ENCODE results near the gene MACROD2.

Gene MACROD2

GRCh38 chr20:14799545-14800216, 804.4 kb downstream of the MACROD2 start:
- no peak overlapping the region for H3K4me3 ChIP-seq (ENCODE audit: low read depth, low read length)
- H3K9me3 ChIP-seq (ENCODE audit: control insufficient read depth, insufficient read depth, low read depth, low read length) = no peaks in the 10 kb centered on the region
- TF ChIP-seq ZBTB20 (tag by site-specific recombination; IDR thresholded peaks at IDR 0.05) (no peak), ZNF26 (tag by site-specific recombination; IDR thresholded peaks at IDR 0.05) (no peak), ZNF239 (tag by site-specific recombination; IDR thresholded peaks at IDR 0.05) (no peak), ZNF596 (tag by site-specific recombination; IDR thresholded peaks at IDR 0.05) (no peak), ZSCAN23 (tag by site-specific recombination; IDR thresholded peaks at IDR 0.05) (no peak), EGR2 (tag by site-specific recombination; IDR thresholded peaks at IDR 0.05; ENCODE audit: low read depth) (no peak), ZNF580 (tag by site-specific recombination; IDR thresholded peaks at IDR 0.05) (no peak), INSM2 (tag by site-specific recombination; IDR thresholded peaks at IDR 0.05) (no peak), KLF7 (tag by site-specific recombination; IDR thresholded peaks at IDR 0.05; ENCODE audit: borderline replicate concordance) (no peak), ZSCAN30 (tag by site-specific recombination; IDR thresholded peaks at IDR 0.05) (no peak), ZNF777 (tag by site-specific recombination; IDR thresholded peaks at IDR 0.05; ENCODE audit: borderline replicate concordance) (no peak), GLIS2 (tag by site-specific recombination; IDR thresholded peaks at IDR 0.05) (no peak), IKZF3 (tag by site-specific recombination; IDR thresholded peaks at IDR 0.05) (no peak)
- no peaks in the 10 kb centered on the region for H3K36me3 ChIP-seq (ENCODE audit: control insufficient read depth in 2 of 2, insufficient read depth in 1 of 2, low read length in 2 of 2)
- CTCF ChIA-PET = no interaction called here
- peaks cover 11% of the 10 kb centered on the region for H3K4me1 ChIP-seq (ENCODE audit: control insufficient read depth, insufficient read depth, low read length)
- POLR2A ChIA-PET = interaction anchor here (0.9 kb wide), 1 partner anchor 97 kb away, joined by 4 read pairs; no protein-coding TSS in a partner anchor
- H3K27ac ChIP-seq (ENCODE audit: extremely low read depth, low read depth, low read length) = no peak overlapping the region

GRCh38 chr20:14800707-14801425, 805.5 kb downstream of the MACROD2 start:
- POLR2A ChIA-PET = interaction anchor here (0.9 kb wide), 1 partner anchor 99 kb away, joined by 4 read pairs; no protein-coding TSS in a partner anchor
- Histone ChIP-seq H3K4me3 (ENCODE audit: low read depth, low read length) (no peak overlapping the region), H3K9me3 (ENCODE audit: control insufficient read depth, insufficient read depth, low read depth, low read length) (no peaks in the 10 kb centered on the region), H3K27ac (ENCODE audit: extremely low read depth, low read depth, low read length) (no peak overlapping the region), H3K4me1 (ENCODE audit: control insufficient read depth, insufficient read depth, low read length) (peaks cover 11% of the 10 kb centered on the region), H3K36me3 (ENCODE audit: control insufficient read depth in 2 of 2, insufficient read depth in 1 of 2, low read length in 2 of 2) (no peaks in the 10 kb centered on the region)
- CTCF ChIA-PET = interaction anchor here (0.6 kb wide), 1 partner anchor 54 kb away, joined by 3 read pairs; no protein-coding TSS in a partner anchor
- TF ChIP-seq ZNF24 (tag by site-specific recombination; IDR thresholded peaks at IDR 0.05) (no peak), GLI2 (tag by site-specific recombination; IDR thresholded peaks at IDR 0.05; ENCODE audit: borderline replicate concordance, low read depth) (no peak), KLF8 (tag by site-specific recombination; IDR thresholded peaks at IDR 0.05) (no peak), ZBTB48 (tag by site-specific recombination; IDR thresholded peaks at IDR 0.05) (no peak), ZNF621 (tag by site-specific recombination; IDR thresholded peaks at IDR 0.05) (no peak), ZFHX2 (tag by site-specific recombination; conservative IDR thresholded peaks at IDR 0.05) (no peak)
